ENCODE measurements around the gene NLRP9.

DNA sequence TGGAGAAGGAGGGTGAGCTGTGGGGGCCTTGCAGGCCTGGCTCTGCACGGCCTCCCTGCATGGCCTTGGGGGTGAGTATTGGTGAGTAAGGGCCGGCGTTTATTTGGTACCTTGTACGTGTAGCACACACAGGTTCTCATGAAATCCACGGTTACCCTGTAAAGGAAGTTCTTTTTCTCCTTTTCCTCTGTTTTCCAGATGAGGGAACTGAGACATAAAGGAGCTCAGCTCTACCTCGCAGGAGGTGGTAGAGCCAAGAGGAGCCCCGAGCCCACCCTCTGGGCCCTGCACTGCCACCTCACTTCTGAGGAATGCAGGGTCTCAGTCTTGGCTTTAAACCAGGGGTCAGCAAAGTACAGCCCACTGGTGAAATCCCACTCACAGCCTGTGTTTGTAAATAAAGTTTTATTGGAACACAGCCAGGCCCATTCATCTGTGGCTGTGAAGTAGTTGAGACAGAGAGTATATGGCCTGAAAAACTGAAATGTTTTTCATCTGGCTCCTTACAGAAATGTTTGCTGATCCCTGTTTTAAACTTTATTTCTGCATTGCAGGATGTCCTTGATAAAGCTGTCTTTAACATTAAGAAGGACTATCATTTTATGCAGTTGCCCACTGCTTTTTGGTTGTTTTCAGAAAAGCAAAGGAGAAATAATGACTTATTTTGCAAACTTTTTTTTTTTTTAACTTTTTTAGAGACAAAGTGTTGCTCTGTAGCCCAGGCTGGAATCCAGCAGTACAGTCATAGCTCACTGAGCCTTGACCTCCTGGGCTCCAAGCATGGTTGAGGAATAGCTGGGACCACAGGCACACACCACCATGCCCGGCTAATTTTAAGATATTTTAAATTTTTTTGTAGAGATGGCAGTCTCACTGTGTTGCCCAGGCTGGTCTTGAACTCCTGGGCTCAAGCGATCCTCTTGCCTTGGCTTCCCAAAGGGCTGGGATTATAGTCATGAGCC is 56.8 kb downstream of the NLRP9 start:
- TF ChIP-seq, protein P1, sequence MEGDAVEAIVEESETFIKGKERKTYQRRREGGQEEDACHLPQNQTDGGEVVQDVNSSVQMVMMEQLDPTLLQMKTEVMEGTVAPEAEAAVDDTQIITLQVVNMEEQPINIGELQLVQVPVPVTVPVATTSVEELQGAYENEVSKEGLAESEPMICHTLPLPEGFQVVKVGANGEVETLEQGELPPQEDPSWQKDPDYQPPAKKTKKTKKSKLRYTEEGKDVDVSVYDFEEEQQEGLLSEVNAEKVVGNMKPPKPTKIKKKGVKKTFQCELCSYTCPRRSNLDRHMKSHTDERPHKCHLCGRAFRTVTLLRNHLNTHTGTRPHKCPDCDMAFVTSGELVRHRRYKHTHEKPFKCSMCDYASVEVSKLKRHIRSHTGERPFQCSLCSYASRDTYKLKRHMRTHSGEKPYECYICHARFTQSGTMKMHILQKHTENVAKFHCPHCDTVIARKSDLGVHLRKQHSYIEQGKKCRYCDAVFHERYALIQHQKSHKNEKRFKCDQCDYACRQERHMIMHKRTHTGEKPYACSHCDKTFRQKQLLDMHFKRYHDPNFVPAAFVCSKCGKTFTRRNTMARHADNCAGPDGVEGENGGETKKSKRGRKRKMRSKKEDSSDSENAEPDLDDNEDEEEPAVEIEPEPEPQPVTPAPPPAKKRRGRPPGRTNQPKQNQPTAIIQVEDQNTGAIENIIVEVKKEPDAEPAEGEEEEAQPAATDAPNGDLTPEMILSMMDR (IDR thresholded peaks at IDR 0.05; ENCODE audit: low read depth, low read length) = no peak
- TF ChIP-seq POLR2A (IDR thresholded peaks at IDR 0.05; ENCODE audit: extremely low read depth, insufficient read length) (no peak), MYC (IDR thresholded peaks at IDR 0.05; ENCODE audit: low read depth, low read length) (no peak)
- TF ChIP-seq, protein P2, sequence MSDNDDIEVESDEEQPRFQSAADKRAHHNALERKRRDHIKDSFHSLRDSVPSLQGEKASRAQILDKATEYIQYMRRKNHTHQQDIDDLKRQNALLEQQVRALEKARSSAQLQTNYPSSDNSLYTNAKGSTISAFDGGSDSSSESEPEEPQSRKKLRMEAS (IDR thresholded peaks at IDR 0.05; ENCODE audit: low read depth, low read length) = no peak

Measured in NB4 (cell line).